Kidney (tissue), 14 donors: ENCODE data around the gene ZNF701. TPM values are rescaled to one million over a fixed set of nuclear protein-coding genes. Genes with fewer than 3 reads are reported as not detected.
"Not testable (repeated sequence)": the region's sequence is repeated elsewhere in the genome, so short reads cannot be mapped to it uniquely, and the experiment has no call there.

Source experiments
- DNase-seq, 5 donors: peaks; one replicate each; pipeline ENCODE4 v3.0.0-alpha.2; 2013 to 2020
- FAIRE-seq: peaks from 2 replicates; lab custom pipeline; 2012; peaks lifted over from hg19 to GRCh38; lab: Jason Lieb, UNC
- H3K27ac ChIP-seq, 2 donors: one replicate each; pipeline ENCODE4 v1.7.0; 2013; ENCODE audit warnings: low read depth in 2 of 2, low read length in 2 of 2, inconsistent platforms in 1 of 2
- H3K27me3 ChIP-seq: one replicate; pipeline ENCODE4 v1.7.1; 2013; ENCODE audit warnings: low read length, inconsistent platforms; ENCODE audit not compliant: control insufficient read depth, insufficient read depth
- H3K36me3 ChIP-seq, 3 donors: one replicate each; pipeline versions ENCODE4 v1.7.0 to v1.7.1; 2013; ENCODE audit warnings: low read length in 3 of 3, control low read depth in 1 of 3, inconsistent platforms in 1 of 3; ENCODE audit not compliant: insufficient read depth in 3 of 3, control insufficient read depth in 2 of 3
- H3K4me1 ChIP-seq, 3 donors: one replicate each; pipeline versions ENCODE4 v1.7.0 to v1.7.1; 2013; ENCODE audit warnings: low read length in 3 of 3, inconsistent platforms in 1 of 3, low read depth in 1 of 3; ENCODE audit not compliant: control insufficient read depth in 2 of 3, insufficient read depth in 2 of 3
- H3K4me3 ChIP-seq, 3 donors: one replicate each; pipeline versions ENCODE4 v1.7.0 to v1.8.1; 2013; ENCODE audit warnings: low read length in 3 of 3, control low read depth in 1 of 3, inconsistent platforms in 1 of 3
- H3K9ac ChIP-seq, 3 donors: one replicate each; pipeline versions ENCODE4 v1.7.0 to v1.7.1; 2013; ENCODE audit warnings: low read length in 3 of 3, control low read depth in 1 of 3, inconsistent platforms in 1 of 3
- H3K9me3 ChIP-seq, 3 donors: one replicate each; pipeline versions ENCODE4 v1.7.0 to v1.7.1; 2013; ENCODE audit warnings: low read length in 3 of 3, control low read depth in 1 of 3, inconsistent platforms in 1 of 3; ENCODE audit not compliant: control insufficient read depth in 2 of 3, insufficient read depth in 1 of 3
- CTCF ChIP-seq: IDR thresholded peaks from 3 replicates; pipeline ENCODE4 v1.5.1; 2012; ENCODE audit warnings: mild to moderate bottlenecking, moderate library complexity, borderline replicate concordance; ENCODE audit not compliant: insufficient read depth; ENCODE audit errors: extremely low read depth
- intact Hi-C: fragments of 100-400 bp; cut with DNase I; formaldehyde crosslinking; loops from one replicate; pipeline ENCODE4 v1.11.1; 2022
- polyA plus RNA-seq: library from polyadenylated mRNA; stranded (reverse); fragments of 350-450 nt; fragmentation: Illumina TruSeq; extraction: RNeasy Lipid Tissue Mini Kit (QIAGEN cat#74804); gene quantifications from one replicate; pipeline ENCODE4 v1.2.3, GENCODE V29; 2014; ENCODE audit warnings: low read depth, low replicate concordance; ENCODE audit not compliant: insufficient read depth
- total RNA-seq: library from RNA; stranded (reverse); fragmentation: NEBNext Ultra II Directional; extraction: Animal tissue kit (Norgen Biotek cat#: 25700); gene quantifications from one replicate; pipeline ENCODE4 v1.2.1, GENCODE V29; 2021
- donor health status: control.
- donor health status: control.
- donor health status: control.
- donor health status: control.
- donor health status: control.
- donor health status: DM: yes; HTN: yes; CAD: no.
- donor health status: Normal renal cell carcinoma (clear cell type).

The ZNF701 gene
- total and polyA plus RNA-seq, 2 donors from 2014 or later: 5.8 to 25.1 TPM

- DNase-seq (no peak), FAIRE-seq (no peak)
- Histone ChIP-seq H3K4me3 (no peak overlapping the region), H3K9ac (no peak overlapping the region), H3K27me3 (no peaks in the 10 kb centered on the region), H3K27ac (no peak overlapping the region), H3K36me3 (peaks cover 0 to 14% (median 3%) of the 10 kb centered on the region in 3 donors), H3K9me3 (peaks cover 0 to 12% (median 0%) of the 10 kb centered on the region in 3 donors), H3K4me1 (peaks cover 0 to 3% (median 0%) of the 10 kb centered on the region in 3 donors)
- TF ChIP-seq CTCF: no peak
- intact Hi-C loops: no loop called here
These were observed 3.5 kb upstream of the ZNF701 start for GRCh38 chr19:52566588-52566987.

GRCh38 chr19:52567921-52568320, 2.2 kb upstream of the ZNF701 start:
- intact Hi-C loops: no loop called here
- H3K27me3 ChIP-seq: no peaks in the 10 kb centered on the region
- peaks cover 0 to 14% (median 3%) of the 10 kb centered on the region in 3 donors for H3K36me3 ChIP-seq
- peaks cover 0 to 3% (median 0%) of the 10 kb centered on the region in 3 donors for H3K4me1 ChIP-seq
- no peak overlapping the region for H3K9ac ChIP-seq
- no peak overlapping the region for H3K27ac ChIP-seq
- DNase-seq (no peak), FAIRE-seq (no peak)
- peaks cover 0 to 7% (median 0%) of the 10 kb centered on the region in 3 donors for H3K9me3 ChIP-seq
- H3K4me3 ChIP-seq: no peak overlapping the region
- no peak for TF ChIP-seq CTCF

- peak; percentile 72 to 88 (median 84) for DNase-seq
- H3K4me1 ChIP-seq, H3K27me3 ChIP-seq, intact Hi-C loops, H3K36me3 ChIP-seq, FAIRE-seq, H3K9me3 ChIP-seq: not testable (repeated sequence)
- Histone ChIP-seq H3K4me3 (peak overlapping the region; percentile 73 to 100 (median 82)), H3K9ac (peak overlapping the region; percentile 60 to 82 (median 78)), H3K27ac (peak overlapping the region; percentile 76 to 90)
These were observed 468 bp upstream of the ZNF701 start for GRCh38 chr19:52569638-52569999.

GRCh38 chr19:52584736-52585440, 14.8 kb downstream of the ZNF701 start:
- TF ChIP-seq CTCF: no peak
- DNase-seq (peak in 4 of 5 donors; percentile 42 to 64 (median 52)), FAIRE-seq (no peak)
- Histone ChIP-seq H3K9me3 (no peaks in the 10 kb centered on the region), H3K27me3 (no peaks in the 10 kb centered on the region), H3K27ac (no peak overlapping the region), H3K36me3 (peaks cover 7 to 28% (median 14%) of the 10 kb centered on the region in 3 donors), H3K4me3 (no peak overlapping the region), H3K9ac (no peak overlapping the region), H3K4me1 (no peaks in the 10 kb centered on the region)
- intact Hi-C loops: no loop called here
